ENCODE measurements around the gene MRPL23. TPM values are rescaled to one million over a fixed set of nuclear protein-coding genes. Genes with fewer than 3 reads are reported as not detected.

The MRPL23 gene
- total and polyA plus RNA-seq, 2 donors (not counting 1 experiment from before 2014, with no cell fraction given) = 68.2 to 95.3 TPM

- Histone ChIP-seq H3K4me3 (replicated peaks in 1 of 4; ENCODE audit: control extremely low read depth in 1 of 4, insufficient read depth in 1 of 4, low read depth in 3 of 4, low read length in 4 of 4) (no peak overlapping the region), H3K4me1 (ENCODE audit: control insufficient read depth, extremely low read depth, insufficient read depth, low read length) (no peaks in the 10 kb centered on the region), H3K79me2 (ENCODE audit: control insufficient read depth, insufficient read depth, low read length) (no peaks in the 10 kb centered on the region), H4K20me1 (ENCODE audit: control insufficient read depth, extremely low read depth, insufficient read depth, low read length) (no peaks in the 10 kb centered on the region), H3K27ac (ENCODE audit: insufficient read depth, low read length) (no peak overlapping the region), H3K9ac (ENCODE audit: insufficient read depth, low read length) (no peak overlapping the region), H2AFZ (ENCODE audit: low read length) (no peak overlapping the region), H3K9me3 (ENCODE audit: control insufficient read depth, insufficient read depth, low read depth, low read length) (no peaks in the 10 kb centered on the region), H3K27me3 (ENCODE audit: control insufficient read depth, insufficient read depth, low read length) (no peaks in the 10 kb centered on the region), H3K4me2 (ENCODE audit: extremely low read depth, insufficient read depth, low read length) (no peak overlapping the region), H3K36me3 (ENCODE audit: control insufficient read depth, insufficient read depth, low read length) (no peaks in the 10 kb centered on the region)
- TF ChIP-seq CTCF (conservative IDR thresholded peaks at IDR 0.05 in 1 of 2, IDR thresholded peaks at IDR 0.05 in 1 of 2; ENCODE audit: low read depth in 1 of 2, low read length in 2 of 2) (no peak), EZH2 (IDR thresholded peaks at IDR 0.05; ENCODE audit: low read length, missing control alignments) (no peak)
- no peak for DNase-seq (ENCODE audit: low read depth in 2 of 2)
Measured at GRCh38 chr11:1936781-1937615, 10.1 kb upstream of the MRPL23 start.

- TF ChIP-seq CTCF (conservative IDR thresholded peaks at IDR 0.05 in 1 of 2, IDR thresholded peaks at IDR 0.05 in 1 of 2; ENCODE audit: low read depth in 1 of 2, low read length in 2 of 2) (no peak), EZH2 (IDR thresholded peaks at IDR 0.05; ENCODE audit: low read length, missing control alignments) (no peak)
- Histone ChIP-seq H2AFZ (ENCODE audit: low read length) (no peak overlapping the region), H3K79me2 (ENCODE audit: control insufficient read depth, insufficient read depth, low read length) (no peaks in the 10 kb centered on the region)
Measured at GRCh38 chr11:1937616-1938342, 9.4 kb upstream of the MRPL23 start.

GRCh38 chr11:1938343-1939005 is 8.7 kb upstream of the MRPL23 start:
- TF ChIP-seq EZH2 (IDR thresholded peaks at IDR 0.05; ENCODE audit: low read length, missing control alignments) = no peak
- no peak for TF ChIP-seq CTCF (conservative IDR thresholded peaks at IDR 0.05 in 1 of 2, IDR thresholded peaks at IDR 0.05 in 1 of 2; ENCODE audit: low read depth in 1 of 2, low read length in 2 of 2)
- Histone ChIP-seq H3K9ac (ENCODE audit: insufficient read depth, low read length) (no peak overlapping the region), H3K79me2 (ENCODE audit: control insufficient read depth, insufficient read depth, low read length) (no peaks in the 10 kb centered on the region), H3K4me3 (replicated peaks in 1 of 4; ENCODE audit: control extremely low read depth in 1 of 4, insufficient read depth in 1 of 4, low read depth in 3 of 4, low read length in 4 of 4) (no peak overlapping the region), H2AFZ (ENCODE audit: low read length) (no peak overlapping the region), H4K20me1 (ENCODE audit: control insufficient read depth, extremely low read depth, insufficient read depth, low read length) (no peaks in the 10 kb centered on the region), H3K27me3 (ENCODE audit: control insufficient read depth, insufficient read depth, low read length) (no peaks in the 10 kb centered on the region), H3K36me3 (ENCODE audit: control insufficient read depth, insufficient read depth, low read length) (no peaks in the 10 kb centered on the region), H3K27ac (ENCODE audit: insufficient read depth, low read length) (no peak overlapping the region), H3K4me1 (ENCODE audit: control insufficient read depth, extremely low read depth, insufficient read depth, low read length) (no peaks in the 10 kb centered on the region), H3K4me2 (ENCODE audit: extremely low read depth, insufficient read depth, low read length) (no peak overlapping the region), H3K9me3 (ENCODE audit: control insufficient read depth, insufficient read depth, low read depth, low read length) (no peaks in the 10 kb centered on the region)
- DNase-seq (ENCODE audit: low read depth in 2 of 2) = no peak

More at GRCh38 chr11:1937616-1938342, 9.4 kb upstream of the MRPL23 start:
- Histone ChIP-seq H3K4me1 (ENCODE audit: control insufficient read depth, extremely low read depth, insufficient read depth, low read length) (no peaks in the 10 kb centered on the region), H4K20me1 (ENCODE audit: control insufficient read depth, extremely low read depth, insufficient read depth, low read length) (no peaks in the 10 kb centered on the region), H3K27ac (ENCODE audit: insufficient read depth, low read length) (no peak overlapping the region), H3K27me3 (ENCODE audit: control insufficient read depth, insufficient read depth, low read length) (no peaks in the 10 kb centered on the region), H3K9me3 (ENCODE audit: control insufficient read depth, insufficient read depth, low read depth, low read length) (no peaks in the 10 kb centered on the region), H3K4me3 (replicated peaks in 1 of 4; ENCODE audit: control extremely low read depth in 1 of 4, insufficient read depth in 1 of 4, low read depth in 3 of 4, low read length in 4 of 4) (no peak overlapping the region), H3K4me2 (ENCODE audit: extremely low read depth, insufficient read depth, low read length) (no peak overlapping the region), H3K9ac (ENCODE audit: insufficient read depth, low read length) (no peak overlapping the region), H3K36me3 (ENCODE audit: control insufficient read depth, insufficient read depth, low read length) (no peaks in the 10 kb centered on the region)
- DNase-seq (ENCODE audit: low read depth in 2 of 2) = no peak
